Measurements from ENCODE around the gene MAPRE3. TPM values are rescaled to one million over a fixed set of nuclear protein-coding genes. Genes with fewer than 3 reads are reported as not detected.
A peak's percentile ranks its signal among the peaks of the same experiment; 100 is the strongest.

MAPRE3 gene
- total and polyA plus RNA-seq, 9 of the 15 experiments (the other 6 are each of a cell fraction or from before 2014, with no cell fraction given): 0.70 to 43.2 (median 12.6) TPM

DNA sequence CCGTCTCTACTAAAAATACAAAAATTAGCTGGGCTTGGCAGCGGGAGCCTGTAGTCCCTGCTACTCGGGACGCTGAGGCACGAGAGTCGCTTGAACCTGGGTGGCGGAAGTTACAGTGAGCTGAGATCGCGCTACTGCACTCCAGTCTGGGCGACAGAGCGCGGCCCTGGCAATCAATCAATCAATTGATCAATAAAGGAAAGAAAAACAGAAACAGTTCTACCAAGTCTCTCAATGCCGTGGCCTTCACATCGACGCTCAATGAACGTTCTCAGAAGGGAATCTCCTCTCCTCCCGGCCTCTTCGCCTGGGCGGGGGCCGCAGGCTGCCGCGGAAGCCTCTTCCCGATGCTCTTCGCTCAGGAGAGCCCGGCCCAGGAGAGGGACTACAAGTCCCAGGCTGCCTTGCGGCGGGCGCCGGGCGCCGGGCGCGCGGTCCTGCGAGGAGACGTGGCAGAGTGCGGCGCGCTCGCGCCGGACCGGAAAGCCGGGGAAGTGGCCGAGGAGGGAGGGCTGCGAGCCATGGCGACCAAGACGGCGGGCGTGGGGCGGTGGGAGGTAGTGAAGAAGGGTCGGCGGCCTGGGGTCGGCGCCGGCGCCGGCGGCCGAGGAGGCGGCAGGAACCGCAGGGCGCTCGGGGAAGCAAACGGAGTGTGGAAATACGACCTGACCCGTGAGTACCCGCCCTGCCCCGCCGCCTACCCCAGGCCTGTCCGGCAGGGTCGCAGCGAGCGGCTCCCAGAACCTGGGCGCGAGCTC, 62.2 kb downstream of the MAPRE3 start, which contains the start of gene TMEM214 (continued):
- TF ChIP-seq NR2C2 (CRISPR knock-in tag; IDR thresholded peaks at IDR 0.05): no peak; the same call in 1 of the 2 replicates
- peak; percentile 83 for TF ChIP-seq NR2C2 (tag; IDR thresholded peaks at IDR 0.05)
- TF ChIP-seq, protein P1, sequence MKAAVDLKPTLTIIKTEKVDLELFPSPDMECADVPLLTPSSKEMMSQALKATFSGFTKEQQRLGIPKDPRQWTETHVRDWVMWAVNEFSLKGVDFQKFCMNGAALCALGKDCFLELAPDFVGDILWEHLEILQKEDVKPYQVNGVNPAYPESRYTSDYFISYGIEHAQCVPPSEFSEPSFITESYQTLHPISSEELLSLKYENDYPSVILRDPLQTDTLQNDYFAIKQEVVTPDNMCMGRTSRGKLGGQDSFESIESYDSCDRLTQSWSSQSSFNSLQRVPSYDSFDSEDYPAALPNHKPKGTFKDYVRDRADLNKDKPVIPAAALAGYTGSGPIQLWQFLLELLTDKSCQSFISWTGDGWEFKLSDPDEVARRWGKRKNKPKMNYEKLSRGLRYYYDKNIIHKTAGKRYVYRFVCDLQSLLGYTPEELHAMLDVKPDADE (conservative IDR thresholded peaks at IDR 0.05; ENCODE audit: control insufficient read depth, low read depth, low read length): peak; percentile 97
- peak; percentile 85 for TF ChIP-seq TAF1 (IDR thresholded peaks at IDR 0.05; ENCODE audit: control insufficient read depth, extremely low read depth, insufficient read depth, low read length, severe bottlenecking)
- TF ChIP-seq SIX5 (IDR thresholded peaks at IDR 0.05; ENCODE audit: borderline replicate concordance in 1 of 2, insufficient read depth in 1 of 2, low read depth in 1 of 2, low read length in 2 of 2): peak; percentile 78 to 79
- TF ChIP-seq KHSRP (IDR thresholded peaks at IDR 0.05): no peak
- no peak for TF ChIP-seq PTTG1 (tag; IDR thresholded peaks at IDR 0.05; ENCODE audit: low read depth)
- TF ChIP-seq, protein P2, sequence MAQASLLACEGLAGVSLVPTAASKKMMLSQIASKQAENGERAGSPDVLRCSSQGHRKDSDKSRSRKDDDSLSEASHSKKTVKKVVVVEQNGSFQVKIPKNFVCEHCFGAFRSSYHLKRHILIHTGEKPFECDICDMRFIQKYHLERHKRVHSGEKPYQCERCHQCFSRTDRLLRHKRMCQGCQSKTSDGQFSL (CRISPR knock-in tag; IDR thresholded peaks at IDR 0.05): peak; percentile 57; the same call in 1 of the 2 replicates
- TF ChIP-seq, protein P2 (tag; IDR thresholded peaks at IDR 0.05): no peak
- peak; percentile 63 for TF ChIP-seq ZNF263 (CRISPR knock-in tag; IDR thresholded peaks at IDR 0.05; ENCODE audit: borderline replicate concordance)
- peak; percentile 87 for TF ChIP-seq CCNT2 (IDR thresholded peaks at IDR 0.05; ENCODE audit: borderline replicate concordance, extremely low read depth, insufficient read length, low read depth, low read length)
- peak; percentile 71 for TF ChIP-seq ELF1 (tag; IDR thresholded peaks at IDR 0.05)
- 0 out of 2 replicates have a peak, but pooled peaks have one; percentile 72 for TF ChIP-seq FOXP1 (CRISPR knock-in tag; IDR thresholded peaks at IDR 0.05)
- peak; percentile 67 for TF ChIP-seq ZNF766 (CRISPR knock-in tag; conservative IDR thresholded peaks at IDR 0.05)
- peak; percentile 19; the same call in 1 of the 2 replicates for TF ChIP-seq HNRNPL (IDR thresholded peaks at IDR 0.05; ENCODE audit: low read depth, low read length)
- TF ChIP-seq FIP1L1 (IDR thresholded peaks at IDR 0.05; ENCODE audit: low read depth, low read length, poor library complexity, severe bottlenecking): peak; percentile 70
- TF ChIP-seq, protein P3, sequence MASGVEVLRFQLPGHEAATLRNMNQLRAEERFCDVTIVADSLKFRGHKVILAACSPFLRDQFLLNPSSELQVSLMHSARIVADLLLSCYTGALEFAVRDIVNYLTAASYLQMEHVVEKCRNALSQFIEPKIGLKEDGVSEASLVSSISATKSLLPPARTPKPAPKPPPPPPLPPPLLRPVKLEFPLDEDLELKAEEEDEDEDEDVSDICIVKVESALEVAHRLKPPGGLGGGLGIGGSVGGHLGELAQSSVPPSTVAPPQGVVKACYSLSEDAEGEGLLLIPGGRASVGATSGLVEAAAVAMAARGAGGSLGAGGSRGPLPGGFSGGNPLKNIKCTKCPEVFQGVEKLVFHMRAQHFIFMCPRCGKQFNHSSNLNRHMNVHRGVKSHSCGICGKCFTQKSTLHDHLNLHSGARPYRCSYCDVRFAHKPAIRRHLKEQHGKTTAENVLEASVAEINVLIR (CRISPR knock-in tag; IDR thresholded peaks at IDR 0.05): 0 out of 2 replicates have a peak, but pooled peaks have one; percentile 49
- TF ChIP-seq RBBP5 (IDR thresholded peaks at IDR 0.05; ENCODE audit: borderline replicate concordance, insufficient read depth, low read length, poor library complexity, severe bottlenecking): peak; percentile 77
- no peak for TF ChIP-seq NR4A1 (CRISPR knock-in tag; IDR thresholded peaks at IDR 0.05)
- TF ChIP-seq NR4A1 (tag; IDR thresholded peaks at IDR 0.05): no peak
- TF ChIP-seq ATF1 (CRISPR knock-in tag; IDR thresholded peaks at IDR 0.05): no peak
- peak; percentile 81 for TF ChIP-seq ATF1 (tag; IDR thresholded peaks at IDR 0.05)

All from K562 (cell line).